ENCODE results near the gene FCSK. TPM values are rescaled to one million over a fixed set of nuclear protein-coding genes. Genes with fewer than 3 reads are reported as not detected.

The FCSK gene
- total RNA-seq, 1 donor from 2014 or later: 8.2 TPM

DNA sequence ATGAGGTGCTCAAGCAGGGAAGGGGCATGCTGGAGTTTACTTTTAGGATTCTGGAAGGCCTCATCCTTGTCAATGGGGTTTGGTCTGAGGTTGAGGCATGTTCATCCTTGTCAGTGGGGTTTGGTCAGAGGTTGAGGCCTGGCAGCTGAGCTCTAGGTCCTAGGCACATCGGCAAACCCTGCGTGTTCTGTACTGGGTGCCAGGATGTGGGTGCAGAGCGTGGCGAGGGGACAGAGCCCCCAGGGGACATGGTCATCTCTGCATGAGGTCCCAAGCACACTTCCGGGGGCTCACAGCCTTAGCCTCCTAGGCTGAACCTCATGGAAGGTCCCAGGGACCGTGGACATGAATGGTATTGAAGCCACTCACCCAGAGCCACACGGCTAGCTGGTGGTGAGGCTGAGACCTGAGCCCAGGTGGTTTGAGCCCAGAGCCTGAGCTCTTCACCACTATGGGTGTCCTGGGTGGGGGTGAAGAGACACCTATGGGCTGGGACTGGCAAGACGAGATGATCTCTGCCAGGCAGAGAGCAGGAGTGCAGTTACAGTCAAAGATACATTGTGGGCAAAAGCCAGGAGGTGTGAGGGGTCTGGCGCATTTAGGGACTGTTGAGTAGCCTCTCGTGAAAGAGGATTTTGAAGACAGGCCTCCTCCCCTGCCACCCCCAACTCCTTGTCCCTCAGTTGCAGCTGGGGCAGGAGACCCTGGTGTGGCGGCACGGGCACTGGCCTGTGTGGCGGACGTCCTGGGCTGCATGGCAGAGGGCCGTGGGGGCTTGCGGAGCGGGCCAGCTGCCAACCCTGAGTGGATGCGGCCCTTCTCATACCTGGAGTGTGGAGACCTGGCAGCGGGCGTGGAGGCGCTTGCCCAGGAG lies 19.3 kb downstream of the FCSK start:
- no peak for ATAC-seq
- no peak for DNase-seq
- intact Hi-C loops (cut with micrococcal nuclease): no loop called here

DNA sequence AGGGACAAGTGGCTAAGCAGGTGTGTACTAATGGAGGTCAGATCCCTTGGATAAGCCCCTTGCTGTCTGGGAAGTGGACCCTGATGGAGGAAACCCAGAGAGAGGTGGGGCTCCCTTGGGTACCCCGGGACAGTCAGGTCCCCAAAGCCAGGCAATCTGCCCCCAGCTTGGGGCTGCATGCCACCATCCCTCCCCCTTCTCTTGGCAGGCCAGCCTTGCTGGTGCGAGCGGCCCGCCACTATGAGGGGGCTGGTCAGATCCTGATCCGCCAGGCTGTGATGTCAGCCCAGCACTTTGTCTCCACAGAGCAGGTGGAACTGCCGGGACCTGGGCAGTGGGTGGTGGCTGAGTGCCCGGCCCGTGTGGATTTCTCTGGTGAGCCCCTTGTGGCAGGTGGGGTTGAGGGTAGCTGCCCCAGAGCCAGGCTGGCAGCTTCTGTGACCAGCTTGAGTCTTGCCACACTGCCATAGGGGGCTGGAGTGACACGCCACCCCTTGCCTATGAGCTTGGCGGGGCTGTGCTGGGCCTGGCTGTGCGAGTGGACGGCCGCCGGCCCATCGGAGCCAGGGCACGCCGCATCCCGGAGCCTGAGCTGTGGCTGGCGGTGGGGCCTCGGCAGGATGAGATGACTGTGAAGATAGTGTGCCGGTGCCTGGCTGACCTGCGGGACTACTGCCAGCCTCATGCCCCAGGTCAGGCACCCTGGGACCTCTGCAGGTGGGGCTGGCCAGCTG lies 20.1 kb downstream of the FCSK start:
- no peak for DNase-seq
- intact Hi-C loops (cut with micrococcal nuclease): no loop called here
- no peak for ATAC-seq

DNA sequence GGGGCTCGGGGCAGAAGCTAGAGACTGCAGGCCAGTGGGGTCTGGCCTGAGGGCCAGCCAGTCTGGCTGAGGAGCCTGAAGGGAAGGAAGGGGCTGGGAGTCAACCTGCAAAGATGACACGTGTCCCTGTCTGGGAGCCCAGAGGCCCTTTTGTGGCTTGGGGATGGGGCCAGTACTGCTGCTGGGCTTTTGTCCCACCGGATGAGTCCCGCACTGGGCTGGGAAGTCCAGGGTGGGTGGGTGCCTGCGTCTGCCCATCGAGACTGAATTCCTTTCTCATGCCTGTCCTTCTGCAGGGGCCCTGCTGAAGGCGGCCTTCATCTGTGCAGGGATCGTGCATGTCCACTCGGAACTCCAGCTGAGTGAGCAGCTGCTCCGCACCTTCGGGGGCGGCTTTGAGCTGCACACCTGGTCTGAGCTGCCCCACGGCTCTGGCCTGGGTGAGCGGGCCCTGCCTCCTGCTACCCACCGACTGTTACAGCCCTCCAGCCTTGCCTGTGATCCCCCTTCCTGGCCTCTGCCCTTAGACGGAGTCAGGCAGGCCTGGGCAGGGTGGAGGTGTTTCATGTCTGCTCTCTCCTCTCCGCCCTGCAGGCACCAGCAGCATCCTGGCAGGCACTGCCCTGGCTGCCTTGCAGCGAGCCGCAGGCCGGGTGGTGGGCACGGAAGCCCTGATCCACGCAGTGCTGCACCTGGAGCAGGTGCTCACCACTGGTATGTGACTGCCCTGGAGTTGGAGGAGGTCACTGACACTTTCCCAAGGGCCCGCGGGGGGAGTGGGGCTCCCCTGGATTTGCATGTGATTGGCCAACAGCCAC lies 20.9 kb downstream of the FCSK start:
- ATAC-seq (no peak), DNase-seq (no peak)
- intact Hi-C loops (cut with micrococcal nuclease): no loop called here

DNA sequence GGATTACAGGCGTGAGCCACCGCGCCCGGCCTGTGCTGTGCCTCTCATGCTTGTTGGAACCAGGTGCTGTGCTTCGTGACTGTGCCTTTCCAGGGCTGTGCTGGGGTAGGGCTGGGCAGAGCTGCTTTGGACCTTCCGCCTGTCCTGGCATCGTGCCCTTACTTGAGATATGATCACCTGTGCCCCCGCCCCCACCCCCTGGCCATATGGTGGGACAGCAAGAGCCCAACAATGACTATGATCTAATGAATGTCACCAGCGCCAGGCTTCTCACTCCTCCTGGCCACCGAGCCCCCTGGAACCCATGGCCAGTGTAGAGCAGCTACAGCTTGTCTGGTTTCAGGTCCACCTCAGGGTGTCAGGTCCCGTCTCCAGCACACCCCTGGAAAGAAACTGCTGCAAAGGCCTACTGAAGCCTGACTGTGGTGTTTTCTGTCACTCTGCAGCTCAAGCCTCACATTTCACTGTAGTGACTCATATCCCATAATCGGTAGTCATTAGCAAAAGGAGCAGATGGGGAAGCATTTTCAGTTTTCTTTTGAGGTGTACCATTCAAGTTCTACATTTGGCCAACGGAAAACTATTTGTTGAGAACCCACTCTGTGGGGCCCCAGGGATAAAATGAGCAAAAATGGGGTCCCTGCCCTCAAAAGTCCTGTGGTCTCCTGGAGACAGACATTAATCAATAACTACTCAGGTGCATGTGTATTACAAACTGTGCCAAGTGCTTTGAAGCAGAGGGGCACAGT lies 22.1 kb downstream of the FCSK start:
- peak; percentile 68 for ATAC-seq
- intact Hi-C loops (cut with micrococcal nuclease): no loop called here

DNA sequence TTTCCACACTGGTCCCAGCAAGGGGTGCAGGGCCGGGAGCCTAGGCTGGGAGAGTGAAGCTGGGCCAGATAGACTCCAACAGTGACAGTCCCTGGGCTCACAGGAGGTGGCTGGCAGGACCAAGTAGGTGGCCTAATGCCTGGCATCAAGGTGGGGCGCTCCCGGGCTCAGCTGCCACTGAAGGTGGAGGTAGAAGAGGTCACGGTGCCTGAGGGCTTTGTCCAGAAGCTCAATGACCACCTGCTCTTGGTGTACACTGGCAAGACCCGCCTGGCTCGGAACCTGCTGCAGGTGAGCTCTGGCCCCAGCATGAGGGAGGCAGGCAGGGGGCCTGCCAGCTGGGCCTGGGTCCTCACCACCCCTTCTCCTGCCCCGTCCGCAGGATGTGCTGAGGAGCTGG lies 23.8 kb downstream of the FCSK start:
- intact Hi-C loops (cut with micrococcal nuclease): no loop called here
- ATAC-seq (no peak), DNase-seq (no peak)

More for the DNA sequence above, 22.1 kb downstream of the FCSK start:
- DNase-seq: no peak

DNA sequence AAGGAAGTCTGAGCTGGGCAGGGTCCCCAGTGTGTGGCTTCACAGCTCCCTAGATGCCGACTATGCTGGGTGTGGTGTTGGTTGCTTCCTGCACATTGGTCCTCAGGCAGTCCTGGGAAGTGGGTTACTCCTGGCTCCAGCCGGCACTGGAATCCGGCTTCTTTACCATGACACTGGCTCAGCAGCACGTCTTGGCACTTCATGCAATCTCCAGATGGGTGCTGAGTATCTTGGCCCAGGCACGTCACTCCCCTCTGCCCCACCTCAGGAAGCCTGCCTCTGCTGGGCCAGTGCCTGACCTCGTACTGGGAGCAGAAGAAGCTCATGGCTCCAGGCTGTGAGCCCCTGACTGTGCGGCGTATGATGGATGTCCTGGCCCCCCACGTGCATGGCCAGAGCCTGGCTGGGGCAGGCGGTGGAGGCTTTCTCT lies 24.5 kb downstream of the FCSK start:
- DNase-seq (peak; percentile 42), ATAC-seq (peak; percentile 43)
- intact Hi-C loops (cut with micrococcal nuclease): no loop called here

DNA sequence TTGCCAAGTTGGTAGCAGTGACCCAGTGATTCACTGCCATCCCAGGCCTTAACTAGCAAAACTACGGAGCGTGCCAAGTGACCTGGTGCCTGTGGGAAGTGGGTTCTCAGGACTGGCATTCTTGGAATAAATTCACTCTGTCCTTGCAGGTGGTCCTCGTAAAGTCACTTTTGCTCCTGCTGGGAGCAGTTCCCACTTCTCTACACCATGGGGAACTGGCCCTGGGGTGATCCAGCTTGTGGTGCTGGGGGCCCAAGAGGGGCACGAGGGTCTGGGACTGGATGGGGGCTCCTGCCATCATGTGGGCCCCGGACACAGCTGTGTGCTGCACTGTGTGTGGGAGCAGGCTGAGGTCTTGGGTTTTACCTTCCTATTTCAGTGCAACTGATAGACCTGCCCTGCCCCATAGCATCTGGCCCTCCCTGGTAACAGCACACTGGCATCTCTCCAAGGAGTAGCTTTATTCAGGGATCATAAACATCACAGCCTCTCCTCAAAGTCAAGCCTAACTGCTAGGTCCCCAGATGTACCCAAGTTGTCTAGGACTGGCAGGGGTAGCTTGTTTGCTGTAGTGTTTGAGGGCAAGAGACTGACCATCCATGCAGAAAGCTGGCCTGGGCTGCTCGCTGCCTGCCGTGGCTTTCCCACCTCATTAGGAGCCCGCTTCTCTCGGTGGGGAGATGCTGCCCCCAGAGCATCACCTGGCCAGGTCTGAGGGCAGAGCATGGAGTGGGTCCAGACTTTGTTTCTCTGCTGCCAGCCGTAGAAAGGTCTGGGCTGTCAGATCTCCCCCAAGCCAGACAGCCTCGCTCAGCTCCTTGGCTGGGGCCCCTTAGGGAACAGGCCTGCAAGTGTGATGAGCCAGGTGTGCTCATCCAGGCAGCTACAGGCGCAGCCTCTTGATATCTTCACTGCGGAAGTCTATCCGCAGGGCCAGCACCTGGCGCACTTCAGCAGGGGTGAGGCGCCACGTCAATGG lies 26.0 kb downstream of the FCSK start:
- intact Hi-C loops (cut with micrococcal nuclease): no loop called here
- DNase-seq: no peak
- peak; percentile 14 for ATAC-seq

DNA sequence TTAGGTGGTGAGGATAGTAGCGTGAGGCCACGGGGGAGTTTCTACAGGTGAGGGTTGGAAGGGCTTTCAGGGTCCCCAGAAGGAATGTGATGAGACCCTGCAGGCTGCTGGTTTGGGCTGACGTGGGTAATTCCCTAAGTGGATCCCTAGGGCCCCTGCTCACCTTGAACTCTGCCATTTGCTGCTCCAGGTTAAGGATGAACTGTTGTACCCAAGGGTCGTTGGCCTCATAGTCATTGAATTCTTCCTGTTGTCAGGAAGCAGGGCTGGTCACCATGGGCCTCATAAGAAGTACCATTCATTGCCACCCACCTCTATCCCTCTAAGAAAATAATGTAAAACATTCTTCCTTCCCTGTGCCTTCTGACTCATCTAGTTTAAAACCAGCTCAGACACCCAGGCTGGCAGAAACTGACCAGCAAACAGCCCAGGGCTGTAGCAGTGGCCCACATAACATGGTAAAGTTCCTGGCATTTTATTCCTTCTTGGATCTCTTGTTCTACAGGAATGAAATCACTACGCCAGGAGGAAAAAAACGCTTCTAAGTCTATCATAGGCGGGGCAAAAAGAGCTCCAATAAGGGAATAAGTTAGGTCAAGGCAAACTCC lies 27.6 kb downstream of the FCSK start:
- intact Hi-C loops (cut with micrococcal nuclease): no loop called here
- no peak for ATAC-seq
- no peak for DNase-seq

DNA sequence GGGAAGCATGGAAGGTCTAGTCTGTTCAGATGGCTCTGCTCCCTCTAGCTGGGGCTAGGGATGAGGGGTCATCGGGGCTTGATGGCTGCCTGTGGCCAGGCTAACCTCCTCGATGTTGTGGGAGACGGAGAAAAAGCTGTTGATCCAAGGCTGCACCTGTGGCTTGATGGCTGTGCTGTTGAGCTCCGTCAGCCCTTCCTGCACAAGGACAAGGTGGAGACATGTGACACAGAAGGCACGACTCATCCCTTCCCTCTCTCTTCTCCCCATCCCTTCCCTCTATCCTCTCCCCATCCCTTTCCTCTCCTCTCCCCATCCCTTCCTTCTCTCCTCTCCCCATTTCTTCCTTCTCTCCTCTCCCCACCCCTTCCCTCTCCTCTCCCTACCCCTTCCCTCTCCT lies 28.2 kb downstream of the FCSK start:
- intact Hi-C loops (cut with micrococcal nuclease): no loop called here
- DNase-seq: no peak
- no peak for ATAC-seq

DNA sequence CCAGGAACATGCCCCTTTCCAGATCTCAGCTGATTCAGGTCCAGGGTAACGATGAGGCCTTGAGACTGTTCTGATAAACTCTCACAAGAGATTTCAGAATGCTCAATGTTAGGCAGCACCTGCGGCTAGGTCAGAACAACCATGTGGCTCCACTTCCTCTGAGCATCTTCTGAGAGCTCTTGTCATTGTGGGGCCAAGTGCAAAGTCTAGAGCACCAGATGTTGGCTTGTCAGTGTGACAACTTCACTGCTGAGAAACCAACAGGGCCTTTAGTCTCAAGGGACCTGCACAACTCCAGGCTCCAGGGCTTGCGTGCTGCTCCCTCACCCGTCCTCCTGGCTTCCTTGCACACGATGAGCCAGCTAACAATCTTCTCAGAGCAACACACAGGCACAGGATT lies 29.0 kb downstream of the FCSK start:
- DNase-seq: no peak
- intact Hi-C loops (cut with micrococcal nuclease): no loop called here
- ATAC-seq: no peak

DNA sequence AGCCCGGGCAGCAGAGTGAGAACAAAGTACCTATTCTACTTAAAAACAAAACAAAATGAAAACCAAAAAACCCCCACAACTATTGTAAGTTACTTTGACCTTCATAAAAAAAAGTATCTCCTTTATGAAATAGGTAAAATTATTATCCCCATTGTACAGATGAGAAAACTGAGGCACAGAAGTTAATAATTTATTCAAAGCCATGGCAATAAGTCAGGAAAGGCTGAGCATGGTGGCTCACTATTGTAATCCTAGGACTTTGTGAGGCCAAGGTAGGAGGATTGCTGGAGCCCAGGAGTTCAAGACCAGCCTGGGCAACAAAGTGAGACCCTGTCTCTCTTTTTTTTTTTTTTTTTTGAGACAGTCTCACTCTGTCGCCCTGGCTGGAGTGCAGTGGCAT lies 30.5 kb downstream of the FCSK start:
- intact Hi-C loops (cut with micrococcal nuclease): no loop called here
- ATAC-seq (no peak), DNase-seq (no peak)

DNA sequence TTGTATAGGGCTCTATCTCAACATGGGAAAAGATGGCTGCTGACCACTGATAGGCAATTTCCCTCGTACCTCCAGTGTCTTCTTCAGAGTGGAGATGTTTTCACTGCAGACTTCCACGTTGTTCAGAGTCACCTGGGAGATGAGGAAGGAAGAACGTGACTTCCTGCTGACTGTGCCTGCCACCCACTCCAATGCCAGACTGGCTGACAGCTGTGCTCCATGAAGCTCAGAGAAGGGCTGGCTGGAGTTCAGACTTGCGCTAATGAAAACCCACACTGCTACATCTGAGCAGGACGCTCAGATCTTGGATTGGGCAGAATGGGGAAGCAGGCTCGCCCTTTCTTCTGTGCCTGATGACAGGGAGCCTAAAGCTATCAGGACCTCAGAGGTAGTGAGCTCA lies 35.9 kb downstream of the FCSK start:
- ATAC-seq (no peak), DNase-seq (no peak)
- intact Hi-C loops (cut with micrococcal nuclease): no loop called here

DNA sequence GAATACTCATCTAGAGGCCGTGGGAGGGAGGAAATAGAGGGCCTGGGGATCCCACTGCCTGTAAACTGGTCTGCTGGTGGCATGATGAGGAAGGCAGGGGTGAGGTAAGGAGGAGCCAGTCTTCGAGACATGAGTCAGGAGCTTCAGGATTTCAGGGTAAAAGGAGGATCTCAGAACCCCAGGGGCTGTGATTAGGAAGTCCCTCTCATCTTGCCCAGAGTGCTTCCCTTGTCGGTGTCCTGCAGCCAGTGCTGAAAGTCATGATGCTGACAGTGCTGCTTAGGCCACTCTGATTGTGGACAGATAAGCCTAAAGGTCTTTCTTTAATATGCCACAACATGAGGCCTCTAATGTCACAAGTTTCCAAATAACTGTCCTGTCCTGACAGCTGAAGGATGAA lies 39.4 kb downstream of the FCSK start:
- ATAC-seq: peak; percentile 32
- no peak for DNase-seq
- intact Hi-C loops (cut with micrococcal nuclease): no loop called here

DNA sequence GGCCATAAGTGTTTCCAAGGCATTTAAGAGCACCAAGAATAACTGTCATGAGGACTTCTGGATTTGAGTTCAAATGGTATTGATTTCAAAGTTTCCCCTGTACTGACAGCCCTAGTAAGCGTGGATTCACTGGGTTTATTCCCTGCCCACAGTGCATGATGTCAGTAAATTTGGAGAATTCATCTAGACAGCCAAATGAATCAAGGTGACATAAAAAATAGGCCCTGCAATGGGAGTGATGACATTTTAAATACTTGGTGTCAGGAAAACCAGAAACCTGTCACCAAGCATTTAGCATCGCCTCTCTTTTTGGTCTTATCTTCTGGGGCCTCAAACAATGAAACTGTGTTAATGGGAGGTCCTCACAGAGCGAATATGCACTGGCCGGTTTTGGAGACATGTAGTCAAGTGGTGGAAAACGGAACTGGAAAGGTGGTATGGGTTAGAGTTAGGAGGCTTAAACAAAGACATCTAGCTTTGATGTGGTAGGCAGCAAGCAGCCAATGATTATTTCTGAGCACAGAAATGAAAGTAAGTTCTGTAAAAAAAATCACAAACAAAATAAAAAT lies 39.9 kb downstream of the FCSK start:
- intact Hi-C loops (cut with micrococcal nuclease): no loop called here
- peak; percentile 82 for ATAC-seq

DNA sequence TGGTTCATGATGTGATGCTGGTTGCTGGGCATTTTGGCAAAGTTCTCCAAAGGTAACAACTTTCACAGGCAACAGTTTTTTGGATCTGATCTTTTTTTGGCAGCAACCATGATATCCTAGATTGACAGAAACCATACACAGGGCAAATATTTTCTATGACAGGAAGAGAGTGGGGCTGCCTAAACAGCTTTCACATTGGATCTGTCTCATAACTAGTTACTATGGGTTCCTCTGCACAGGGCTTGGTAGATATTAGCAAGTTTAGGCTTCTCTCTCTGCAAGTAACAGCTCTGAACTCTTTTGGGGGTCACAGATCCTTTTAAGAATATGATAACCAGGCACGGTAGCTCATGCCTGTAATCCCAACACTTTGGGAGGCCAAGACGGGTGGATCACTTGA lies 40.4 kb downstream of the FCSK start:
- no peak for ATAC-seq
- DNase-seq: no peak
- intact Hi-C loops (cut with micrococcal nuclease): no loop called here

More for the DNA sequence above, 39.9 kb downstream of the FCSK start:
- no peak for DNase-seq

DNA sequence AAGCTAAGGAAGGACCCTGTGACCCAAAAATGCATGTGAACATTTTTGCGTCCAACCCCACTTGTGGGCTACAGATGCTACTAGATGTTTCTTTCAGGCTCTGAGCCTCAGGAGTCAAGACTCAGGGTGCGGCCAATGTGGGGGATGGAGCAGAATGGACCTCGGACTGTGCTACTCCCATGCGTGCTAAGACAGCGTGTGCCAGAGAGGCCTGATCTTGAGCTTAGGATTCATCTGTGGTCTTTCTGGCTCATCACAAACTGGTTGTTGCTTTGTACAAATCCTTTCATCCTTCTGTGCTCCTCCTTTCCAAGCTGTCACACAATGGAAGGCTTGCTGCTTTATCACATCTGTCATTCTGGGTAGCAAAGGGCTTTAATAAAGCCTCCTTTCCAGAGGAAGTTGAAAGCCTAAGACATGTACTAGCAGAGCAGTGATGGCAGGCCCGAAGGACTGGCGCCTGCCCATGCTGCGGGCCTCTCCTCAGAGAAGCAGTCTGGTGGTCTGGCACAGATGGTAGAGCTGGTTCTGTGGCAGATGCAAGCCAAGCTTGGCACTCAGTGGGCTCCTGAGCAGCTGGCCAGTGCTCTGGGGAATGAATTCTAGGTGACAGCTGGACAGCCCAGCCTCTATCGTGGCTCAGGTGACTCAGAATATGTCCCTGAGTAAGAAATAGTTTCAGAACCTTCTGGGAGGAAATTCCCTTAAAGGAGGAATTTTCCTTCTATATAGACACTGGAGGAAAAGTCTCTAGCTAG lies 41.2 kb downstream of the FCSK start:
- DNase-seq (no peak), ATAC-seq (no peak)
- intact Hi-C loops (cut with micrococcal nuclease): no loop called here

DNA sequence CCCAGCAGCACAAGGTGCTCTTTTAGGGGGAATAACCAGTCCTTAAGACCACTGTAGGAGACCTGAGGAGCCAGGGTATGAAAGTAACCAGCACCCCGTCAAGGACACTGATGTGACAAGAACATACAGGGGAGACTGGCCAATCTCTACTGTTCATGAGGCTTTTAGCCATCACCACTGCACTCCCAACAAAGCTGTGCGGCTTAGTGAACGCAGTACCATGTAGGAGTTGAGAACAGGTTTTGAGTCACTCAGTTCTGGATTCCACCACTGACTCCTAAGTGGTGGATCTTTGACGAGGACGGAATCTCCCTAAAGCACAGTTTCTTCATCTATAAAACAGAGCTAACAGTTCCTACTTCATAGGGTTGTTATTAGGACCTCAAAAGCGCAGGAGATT lies 42.1 kb downstream of the FCSK start:
- intact Hi-C loops (cut with micrococcal nuclease): no loop called here

More for the DNA sequence above, 42.1 kb downstream of the FCSK start:
- ATAC-seq (no peak), DNase-seq (no peak)
